Glutamatergic neuron (in vitro differentiated cells): Measurements from ENCODE around the gene ABI1. TPM values are rescaled to one million over a fixed set of nuclear protein-coding genes. Genes with fewer than 3 reads are reported as not detected.
"Not testable (repeated sequence)": the region's sequence is repeated elsewhere in the genome, so short reads cannot be mapped to it uniquely, and the experiment has no call there.

Experiments
- DNase-seq: peaks from one replicate; pipeline ENCODE4 v3.0.0; 2022
- H3K27ac Mint-ChIP-seq: one replicate; pipeline ENCODE4 v1.8.0; 2020; ENCODE audit warnings: mild to moderate bottlenecking, mixed read lengths, inconsistent platforms; ENCODE audit not compliant: unreplicated experiment
- H3K27me3 Mint-ChIP-seq: one replicate; pipeline ENCODE4 v1.8.0; 2020; ENCODE audit warnings: mild to moderate bottlenecking, moderate library complexity, mixed read lengths, inconsistent platforms; ENCODE audit not compliant: unreplicated experiment
- H3K36me3 Mint-ChIP-seq: one replicate; pipeline ENCODE4 v1.8.0; 2020; ENCODE audit warnings: mild to moderate bottlenecking, mixed read lengths, inconsistent platforms; ENCODE audit not compliant: unreplicated experiment
- H3K4me1 Mint-ChIP-seq: one replicate; pipeline ENCODE4 v1.8.0; 2020; ENCODE audit warnings: mild to moderate bottlenecking, low read depth, mixed read lengths, inconsistent platforms; ENCODE audit not compliant: unreplicated experiment
- H3K4me3 Mint-ChIP-seq: one replicate; pipeline ENCODE4 v1.8.0; 2020; ENCODE audit warnings: mild to moderate bottlenecking, mixed read lengths, inconsistent platforms; ENCODE audit not compliant: unreplicated experiment
- H3K9me3 Mint-ChIP-seq: one replicate; pipeline ENCODE4 v1.8.0; 2020; ENCODE audit warnings: mild to moderate bottlenecking, moderate library complexity, mixed read lengths, inconsistent platforms; ENCODE audit not compliant: unreplicated experiment
- long read RNA-seq: library from polyadenylated mRNA; unstranded; transcript quantifications from one replicate; pipeline ENCODE4 v2.0.0, GENCODE V29; 2020; ENCODE audit not compliant: unreplicated experiment
- total RNA-seq: library from RNA; stranded (reverse); fragmentation: NEBNext Ultra II Directional; extraction: Animal tissue kit (Norgen Biotek cat#: 25700); gene quantifications from one replicate; pipeline ENCODE4 v1.2.1, GENCODE V29; 2021; ENCODE audit not compliant: unreplicated experiment
- TF ChIP-seq, protein P1 (sequence below): fragments of 200-600 bp; sonication (generic); IDR thresholded peaks from one replicate; pipeline ENCODE4 v1.5.0; 2021; ENCODE audit not compliant: partially characterized antibody, unreplicated experiment

The ABI1 gene
- 37.3 TPM for total RNA-seq
- long read RNA-seq, partial matches to known transcripts: 2 of 10 reads
- long read RNA-seq, other reads (novel, unspliced or antisense): 0 of 10 reads

GRCh38 chr10:26860443-26861204, at the start of gene ABI1:
ABI1 (minus strand) TSS chr10:26860958; CDS start chr10:26860863, 95 bp downstream.
- H3K4me3 Mint-ChIP-seq: peak within 1 kb of the TSS; percentile 98

GRCh38 chr10:26909753-26910152, 49.0 kb upstream of the ABI1 start:
- H3K27me3 Mint-ChIP-seq: no peaks in the 10 kb centered on the region
- TF ChIP-seq, protein P1, sequence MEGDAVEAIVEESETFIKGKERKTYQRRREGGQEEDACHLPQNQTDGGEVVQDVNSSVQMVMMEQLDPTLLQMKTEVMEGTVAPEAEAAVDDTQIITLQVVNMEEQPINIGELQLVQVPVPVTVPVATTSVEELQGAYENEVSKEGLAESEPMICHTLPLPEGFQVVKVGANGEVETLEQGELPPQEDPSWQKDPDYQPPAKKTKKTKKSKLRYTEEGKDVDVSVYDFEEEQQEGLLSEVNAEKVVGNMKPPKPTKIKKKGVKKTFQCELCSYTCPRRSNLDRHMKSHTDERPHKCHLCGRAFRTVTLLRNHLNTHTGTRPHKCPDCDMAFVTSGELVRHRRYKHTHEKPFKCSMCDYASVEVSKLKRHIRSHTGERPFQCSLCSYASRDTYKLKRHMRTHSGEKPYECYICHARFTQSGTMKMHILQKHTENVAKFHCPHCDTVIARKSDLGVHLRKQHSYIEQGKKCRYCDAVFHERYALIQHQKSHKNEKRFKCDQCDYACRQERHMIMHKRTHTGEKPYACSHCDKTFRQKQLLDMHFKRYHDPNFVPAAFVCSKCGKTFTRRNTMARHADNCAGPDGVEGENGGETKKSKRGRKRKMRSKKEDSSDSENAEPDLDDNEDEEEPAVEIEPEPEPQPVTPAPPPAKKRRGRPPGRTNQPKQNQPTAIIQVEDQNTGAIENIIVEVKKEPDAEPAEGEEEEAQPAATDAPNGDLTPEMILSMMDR: no peak
- no peak overlapping the region for H3K27ac Mint-ChIP-seq
- H3K4me1 Mint-ChIP-seq: no peaks in the 10 kb centered on the region
- H3K9me3 Mint-ChIP-seq: no peaks in the 10 kb centered on the region
- no peaks in the 10 kb centered on the region for H3K36me3 Mint-ChIP-seq
- no peak overlapping the region for H3K4me3 Mint-ChIP-seq
- DNase-seq: no peak

More at GRCh38 chr10:26860443-26861204, at the start of gene ABI1:
- TF ChIP-seq, protein P1: no peak
- Mint-ChIP-seq H3K4me1 (peaks cover 15% of the 10 kb centered on the region), H3K27me3 (peaks cover 3% of the 10 kb centered on the region), H3K27ac (peak within 1 kb of the TSS; percentile 95), H3K9me3 (peaks cover 5% of the 10 kb centered on the region), H3K36me3 (no peaks in the 10 kb centered on the region)
- DNase-seq: peak; percentile 98

GRCh38 chr10:26905253-26905781, 44.6 kb upstream of the ABI1 start:
- not testable (repeated sequence) for H3K36me3 Mint-ChIP-seq, H3K9me3 Mint-ChIP-seq, H3K4me1 Mint-ChIP-seq, DNase-seq, H3K27me3 Mint-ChIP-seq, H3K4me3 Mint-ChIP-seq, H3K27ac Mint-ChIP-seq

DNA sequence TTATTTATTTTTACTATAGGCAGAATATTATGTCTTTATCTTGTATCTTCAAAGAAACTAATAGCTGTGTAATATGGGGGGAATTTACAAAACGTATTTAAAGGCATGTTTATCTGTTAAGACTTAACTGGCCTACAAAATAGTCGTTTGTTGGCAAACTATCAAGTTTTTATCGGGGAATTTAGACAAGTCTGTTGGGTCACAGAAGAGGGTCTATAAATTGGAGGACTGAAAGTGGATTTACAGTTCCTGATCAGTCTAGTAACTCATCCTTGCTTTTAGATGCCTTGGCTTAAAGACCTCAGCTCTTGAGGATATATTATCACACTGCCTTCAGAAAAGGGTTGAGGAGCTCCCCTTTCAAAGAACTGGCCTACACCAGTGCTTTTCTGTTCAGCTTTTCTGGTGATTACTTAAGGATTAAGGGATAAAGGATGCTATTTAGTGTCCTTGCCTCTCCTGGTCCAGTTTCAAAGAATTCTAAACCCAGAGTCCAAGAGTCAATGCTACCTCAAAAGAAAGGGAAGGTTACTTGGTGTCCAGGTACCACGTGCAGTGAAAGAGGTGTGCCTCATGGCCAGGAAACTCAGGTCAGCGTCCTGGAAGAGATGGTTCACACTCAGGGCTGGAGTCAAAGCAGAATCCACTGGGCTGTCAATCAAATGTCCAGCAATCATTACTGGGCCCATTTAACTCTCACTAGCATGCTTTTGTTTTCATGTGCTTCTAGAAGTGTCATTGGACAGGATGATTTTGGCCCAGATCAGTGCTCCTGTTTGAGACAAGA, 42.9 kb upstream of the ABI1 start:
- TF ChIP-seq, protein P1: no peak
- Mint-ChIP-seq H3K27me3 (no peaks in the 10 kb centered on the region), H3K4me3 (no peak overlapping the region)

DNA sequence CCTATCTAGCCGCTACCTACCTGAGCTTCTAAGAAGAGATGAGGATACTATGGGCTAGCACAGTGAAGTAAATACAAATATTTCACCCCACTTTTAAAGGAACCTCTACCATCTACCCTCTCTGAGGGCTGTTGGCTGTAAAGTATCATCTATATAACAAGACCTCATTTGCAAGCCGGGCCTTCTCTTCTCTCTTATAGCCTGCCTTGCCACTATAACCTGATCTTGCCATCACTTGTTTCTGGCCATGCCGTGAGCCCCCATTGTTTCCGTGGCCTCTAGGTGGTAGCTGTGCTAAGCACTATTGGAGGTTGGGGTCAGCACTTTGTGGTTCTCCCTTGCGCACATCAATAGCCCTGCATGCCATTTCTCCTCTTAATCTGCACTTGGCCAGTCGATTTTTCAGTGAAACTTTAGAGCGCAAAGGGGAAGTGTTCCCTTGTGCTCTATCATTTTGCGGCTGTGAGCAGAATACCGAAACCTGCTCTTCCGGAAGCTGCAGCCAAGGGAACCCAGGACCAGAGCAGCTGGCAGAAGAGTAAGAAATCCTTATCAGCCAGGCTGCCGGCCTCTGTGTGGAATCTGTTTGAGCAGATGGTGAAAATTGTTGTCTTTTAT, 31.7 kb upstream of the ABI1 start:
- not testable (repeated sequence) for H3K36me3 Mint-ChIP-seq, H3K9me3 Mint-ChIP-seq, H3K4me3 Mint-ChIP-seq, H3K4me1 Mint-ChIP-seq, H3K27me3 Mint-ChIP-seq, H3K27ac Mint-ChIP-seq, DNase-seq

More for the DNA sequence above, 42.9 kb upstream of the ABI1 start:
- Mint-ChIP-seq H3K27ac (no peak overlapping the region), H3K36me3 (no peaks in the 10 kb centered on the region), H3K9me3 (no peaks in the 10 kb centered on the region), H3K4me1 (no peaks in the 10 kb centered on the region)
- DNase-seq: no peak
